Measurements from ENCODE around the gene PKN1. TPM values are rescaled to one million over a fixed set of nuclear protein-coding genes. Genes with fewer than 3 reads are reported as not detected.

The PKN1 gene
- total and polyA plus RNA-seq, 9 of the 15 experiments (the other 6 are each of a cell fraction or from before 2014, with no cell fraction given) = 0.30 to 228 (median 77.5) TPM

DNA sequence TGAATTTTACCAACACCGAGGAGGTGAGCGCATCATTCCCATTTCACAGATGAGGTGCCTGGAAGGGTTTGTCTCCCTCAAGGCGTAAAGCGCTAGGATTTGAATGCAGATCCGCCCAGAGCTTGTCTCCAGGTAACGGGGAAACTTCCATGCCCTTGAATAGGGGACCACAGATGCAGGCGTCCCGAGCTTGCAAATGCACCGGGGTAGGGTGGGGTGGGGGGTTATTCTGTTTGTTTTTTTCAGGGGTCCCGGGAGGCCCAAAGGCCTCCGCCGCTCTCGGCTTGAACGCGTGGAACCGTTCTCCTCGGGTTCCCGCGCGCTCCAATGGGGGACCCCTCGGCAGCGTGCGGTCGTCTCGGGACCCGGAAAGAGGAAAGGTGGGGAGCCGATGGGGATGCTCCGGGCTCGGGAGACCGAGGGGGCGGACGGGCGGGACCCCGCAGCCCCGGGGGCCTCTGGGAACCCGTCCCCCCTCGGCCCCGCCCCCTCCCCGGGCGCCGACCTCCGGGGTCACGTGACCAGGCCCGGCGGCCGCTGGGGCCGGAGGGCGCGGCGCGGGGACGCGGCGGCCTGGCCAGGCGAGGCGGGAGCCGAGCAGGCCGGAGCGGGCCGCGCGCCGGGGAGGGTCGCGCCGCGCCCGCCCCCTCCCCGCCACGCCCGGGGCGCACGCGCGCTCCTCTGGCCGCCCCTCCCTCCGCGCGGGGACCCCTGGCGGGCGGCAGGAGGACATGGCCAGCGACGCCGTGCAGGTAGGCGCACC lies at the start of gene PKN1 (continued):
- TF ChIP-seq TAF15 (IDR thresholded peaks at IDR 0.05; ENCODE audit: low read depth, low read length) = no peak
- no peak for TF ChIP-seq ZNF197 (CRISPR knock-in tag; IDR thresholded peaks at IDR 0.05; ENCODE audit: low read depth)
- TF ChIP-seq ZNF830 (CRISPR knock-in tag; IDR thresholded peaks at IDR 0.05) = 0 out of 2 replicates have a peak, but pooled peaks have one; percentile 46
- TF ChIP-seq MCM7 (IDR thresholded peaks at IDR 0.05) = no peak
- no peak for TF ChIP-seq SNRNP70 (optimal IDR thresholded peaks at IDR 0.05; ENCODE audit: low read depth, low read length)
- TF ChIP-seq E2F3 (CRISPR knock-in tag; IDR thresholded peaks at IDR 0.05) = peak; percentile 34; the same call in 1 of the 2 replicates
- TF ChIP-seq ZNF740 (CRISPR knock-in tag; IDR thresholded peaks at IDR 0.05) = peak; percentile 5; the same call in 1 of the 2 replicates
- no peak for TF ChIP-seq ZNF740 (tag; IDR thresholded peaks at IDR 0.05)
- TF ChIP-seq ZKSCAN1 (IDR thresholded peaks at IDR 0.05; ENCODE audit: low read depth, low read length) = no peak
- TF ChIP-seq, protein P1, sequence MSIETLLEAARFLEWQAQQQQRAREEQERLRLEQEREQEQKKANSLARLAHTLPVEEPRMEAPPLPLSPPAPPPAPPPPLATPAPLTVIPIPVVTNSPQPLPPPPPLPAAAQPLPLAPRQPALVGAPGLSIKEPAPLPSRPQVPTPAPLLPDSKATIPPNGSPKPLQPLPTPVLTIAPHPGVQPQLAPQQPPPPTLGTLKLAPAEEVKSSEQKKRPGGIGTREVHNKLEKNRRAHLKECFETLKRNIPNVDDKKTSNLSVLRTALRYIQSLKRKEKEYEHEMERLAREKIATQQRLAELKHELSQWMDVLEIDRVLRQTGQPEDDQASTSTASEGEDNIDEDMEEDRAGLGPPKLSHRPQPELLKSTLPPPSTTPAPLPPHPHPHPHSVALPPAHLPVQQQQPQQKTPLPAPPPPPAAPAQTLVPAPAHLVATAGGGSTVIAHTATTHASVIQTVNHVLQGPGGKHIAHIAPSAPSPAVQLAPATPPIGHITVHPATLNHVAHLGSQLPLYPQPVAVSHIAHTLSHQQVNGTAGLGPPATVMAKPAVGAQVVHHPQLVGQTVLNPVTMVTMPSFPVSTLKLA (conservative IDR thresholded peaks at IDR 0.05) = peak in 1 of 2 experiments; percentile 23; a peak in 1 of 4 replicates
- TF ChIP-seq, protein P2, sequence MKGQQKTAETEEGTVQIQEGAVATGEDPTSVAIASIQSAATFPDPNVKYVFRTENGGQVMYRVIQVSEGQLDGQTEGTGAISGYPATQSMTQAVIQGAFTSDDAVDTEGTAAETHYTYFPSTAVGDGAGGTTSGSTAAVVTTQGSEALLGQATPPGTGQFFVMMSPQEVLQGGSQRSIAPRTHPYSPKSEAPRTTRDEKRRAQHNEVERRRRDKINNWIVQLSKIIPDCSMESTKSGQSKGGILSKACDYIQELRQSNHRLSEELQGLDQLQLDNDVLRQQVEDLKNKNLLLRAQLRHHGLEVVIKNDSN (CRISPR knock-in tag; IDR thresholded peaks at IDR 0.05) = peak; percentile 18; the same call in 1 of the 2 replicates
- no peak for TF ChIP-seq ERF (CRISPR knock-in tag; IDR thresholded peaks at IDR 0.05)
- peak in 2 of 3 experiments; percentile 23 to 31 for TF ChIP-seq YY1 (IDR thresholded peaks at IDR 0.05; ENCODE audit: borderline replicate concordance in 1 of 3, control insufficient read depth in 1 of 3, extremely low read depth in 1 of 3, insufficient read depth in 3 of 3, insufficient read length in 1 of 3, insufficient replicate concordance in 2 of 3, low read depth in 1 of 3, low read length in 2 of 3)
- TF ChIP-seq ZNF639 (CRISPR knock-in tag; conservative IDR thresholded peaks at IDR 0.05 in 1 of 2, IDR thresholded peaks at IDR 0.05 in 1 of 2) = peak in 1 of 2 experiments; percentile 62; a peak in 1 of 4 replicates
- no peak for TF ChIP-seq DACH1 (IDR thresholded peaks at IDR 0.05; ENCODE audit: partially characterized antibody)
- no peak for TF ChIP-seq HSF4 (CRISPR knock-in tag; IDR thresholded peaks at IDR 0.05; ENCODE audit: borderline replicate concordance)
- no peak for TF ChIP-seq MAFK (IDR thresholded peaks at IDR 0.05; ENCODE audit: low read length)
- TF ChIP-seq ZKSCAN8 (CRISPR knock-in tag; IDR thresholded peaks at IDR 0.05) = no peak
